HCT116 (cell line): ENCODE measurements around the gene CCL1.

Experiments
- CBX3 ChIP-seq: IDR thresholded peaks from 2 replicates; pipeline ENCODE4 v1.6.1; 2012; ENCODE audit warnings: low read depth
- CEBPB ChIP-seq: IDR thresholded peaks from 2 replicates; pipeline ENCODE4 v1.6.1; 2012; ENCODE audit warnings: low read depth
- EZH2 ChIP-seq: fragments of 200-600 bp; sonication (generic); IDR thresholded peaks from 2 replicates; pipeline ENCODE4 v1.6.1; 2017; ENCODE audit warnings: antibody characterized with exemption, mixed run types
- EZH2phosphoT487 ChIP-seq: fragments of 200-600 bp; IDR thresholded peaks from 2 replicates; pipeline ENCODE4 v1.6.1; 2018; ENCODE audit warnings: antibody characterized with exemption, borderline replicate concordance
- POLR2A ChIP-seq: IDR thresholded peaks from 2 replicates; pipeline ENCODE4 v1.7.0; 2011; ENCODE audit warnings: borderline replicate concordance; ENCODE audit not compliant: insufficient read depth, insufficient read length; ENCODE audit errors: extremely low read depth
- POLR2AphosphoS5 ChIP-seq: IDR thresholded peaks from 2 replicates; pipeline ENCODE4 v1.6.1; 2011; ENCODE audit warnings: mild to moderate bottlenecking, low read depth, low read length, moderate library complexity
- RAD21 ChIP-seq: IDR thresholded peaks from 2 replicates; pipeline ENCODE4 v1.6.1; 2012; ENCODE audit warnings: low read depth, mild to moderate bottlenecking
- SIN3A ChIP-seq: IDR thresholded peaks from 2 replicates; pipeline ENCODE4 v1.6.1; 2012; ENCODE audit warnings: low read depth
- SRF ChIP-seq: IDR thresholded peaks from 2 replicates; pipeline ENCODE4 v1.6.1; 2012; ENCODE audit warnings: low read depth
- TF ChIP-seq, protein P1 (sequence below), 3 experiments: fragments of 200-600 bp in 1 of 3; sonication (generic) in 1 of 3; IDR thresholded peaks in 2 of 3; conservative IDR thresholded peaks in 1 of 3; 2 replicates each; pipeline ENCODE4 v1.5.1; 2012 to 2017; ENCODE audit warnings: low read depth in 2 of 3, low read length in 2 of 3, antibody characterized with exemption in 1 of 3, borderline replicate concordance in 1 of 3, control low read depth in 1 of 3, mild to moderate bottlenecking in 1 of 3, mixed read lengths in 1 of 3, mixed run types in 1 of 3, moderate library complexity in 1 of 3; ENCODE audit not compliant: insufficient read depth in 1 of 3
- TF ChIP-seq, protein P2 (sequence below): IDR thresholded peaks from 2 replicates; pipeline ENCODE4 v1.6.1; 2011; ENCODE audit warnings: mild to moderate bottlenecking, low read length, moderate library complexity; ENCODE audit not compliant: insufficient replicate concordance; ENCODE audit errors: extremely low read depth
- TF ChIP-seq, protein P3 (sequence below): IDR thresholded peaks from 2 replicates; pipeline ENCODE4 v1.6.1; 2012
- TF ChIP-seq, protein P4 (sequence below): IDR thresholded peaks from 2 replicates; pipeline ENCODE4 v1.6.1; 2012; ENCODE audit warnings: low read depth

DNA sequence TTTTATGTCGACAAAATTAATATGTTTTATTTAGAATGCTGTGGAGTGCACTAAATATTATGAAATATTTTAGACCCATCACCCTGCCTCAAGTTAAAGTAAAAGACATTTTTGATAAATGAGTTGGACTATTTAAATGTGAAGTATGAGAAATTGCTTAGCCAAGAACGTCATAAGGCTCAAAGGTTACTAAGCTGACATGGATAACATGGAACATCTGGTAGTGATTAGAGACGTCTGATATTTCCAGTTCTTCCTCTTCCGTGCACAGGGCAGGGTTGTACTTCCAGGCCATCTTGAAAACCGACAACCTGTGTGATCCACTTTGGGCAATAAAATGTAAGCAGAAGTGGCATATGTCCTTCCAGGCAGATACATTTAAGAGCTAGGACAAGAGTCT is 51.0 kb downstream of the CCL1 start:
- TF ChIP-seq, protein P1, sequence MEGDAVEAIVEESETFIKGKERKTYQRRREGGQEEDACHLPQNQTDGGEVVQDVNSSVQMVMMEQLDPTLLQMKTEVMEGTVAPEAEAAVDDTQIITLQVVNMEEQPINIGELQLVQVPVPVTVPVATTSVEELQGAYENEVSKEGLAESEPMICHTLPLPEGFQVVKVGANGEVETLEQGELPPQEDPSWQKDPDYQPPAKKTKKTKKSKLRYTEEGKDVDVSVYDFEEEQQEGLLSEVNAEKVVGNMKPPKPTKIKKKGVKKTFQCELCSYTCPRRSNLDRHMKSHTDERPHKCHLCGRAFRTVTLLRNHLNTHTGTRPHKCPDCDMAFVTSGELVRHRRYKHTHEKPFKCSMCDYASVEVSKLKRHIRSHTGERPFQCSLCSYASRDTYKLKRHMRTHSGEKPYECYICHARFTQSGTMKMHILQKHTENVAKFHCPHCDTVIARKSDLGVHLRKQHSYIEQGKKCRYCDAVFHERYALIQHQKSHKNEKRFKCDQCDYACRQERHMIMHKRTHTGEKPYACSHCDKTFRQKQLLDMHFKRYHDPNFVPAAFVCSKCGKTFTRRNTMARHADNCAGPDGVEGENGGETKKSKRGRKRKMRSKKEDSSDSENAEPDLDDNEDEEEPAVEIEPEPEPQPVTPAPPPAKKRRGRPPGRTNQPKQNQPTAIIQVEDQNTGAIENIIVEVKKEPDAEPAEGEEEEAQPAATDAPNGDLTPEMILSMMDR (IDR thresholded peaks at IDR 0.05 in 2 of 3, conservative IDR thresholded peaks at IDR 0.05 in 1 of 3; ENCODE audit: borderline replicate concordance in 1 of 3, insufficient read depth in 1 of 3, low read depth in 2 of 3, low read length in 2 of 3) = no peak
- TF ChIP-seq SRF (no peak), SIN3A (no peak), RAD21 (no peak), CEBPB (no peak), POLR2A (no peak), POLR2AphosphoS5 (no peak), EZH2 (no peak), EZH2phosphoT487 (no peak), CBX3 (no peak)
- TF ChIP-seq, protein P2, sequence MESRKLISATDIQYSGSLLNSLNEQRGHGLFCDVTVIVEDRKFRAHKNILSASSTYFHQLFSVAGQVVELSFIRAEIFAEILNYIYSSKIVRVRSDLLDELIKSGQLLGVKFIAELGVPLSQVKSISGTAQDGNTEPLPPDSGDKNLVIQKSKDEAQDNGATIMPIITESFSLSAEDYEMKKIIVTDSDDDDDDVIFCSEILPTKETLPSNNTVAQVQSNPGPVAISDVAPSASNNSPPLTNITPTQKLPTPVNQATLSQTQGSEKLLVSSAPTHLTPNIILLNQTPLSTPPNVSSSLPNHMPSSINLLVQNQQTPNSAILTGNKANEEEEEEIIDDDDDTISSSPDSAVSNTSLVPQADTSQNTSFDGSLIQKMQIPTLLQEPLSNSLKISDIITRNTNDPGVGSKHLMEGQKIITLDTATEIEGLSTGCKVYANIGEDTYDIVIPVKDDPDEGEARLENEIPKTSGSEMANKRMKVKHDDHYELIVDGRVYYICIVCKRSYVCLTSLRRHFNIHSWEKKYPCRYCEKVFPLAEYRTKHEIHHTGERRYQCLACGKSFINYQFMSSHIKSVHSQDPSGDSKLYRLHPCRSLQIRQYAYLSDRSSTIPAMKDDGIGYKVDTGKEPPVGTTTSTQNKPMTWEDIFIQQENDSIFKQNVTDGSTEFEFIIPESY = no peak
- TF ChIP-seq, protein P3, sequence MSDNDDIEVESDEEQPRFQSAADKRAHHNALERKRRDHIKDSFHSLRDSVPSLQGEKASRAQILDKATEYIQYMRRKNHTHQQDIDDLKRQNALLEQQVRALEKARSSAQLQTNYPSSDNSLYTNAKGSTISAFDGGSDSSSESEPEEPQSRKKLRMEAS = no peak
- TF ChIP-seq, protein P4, sequence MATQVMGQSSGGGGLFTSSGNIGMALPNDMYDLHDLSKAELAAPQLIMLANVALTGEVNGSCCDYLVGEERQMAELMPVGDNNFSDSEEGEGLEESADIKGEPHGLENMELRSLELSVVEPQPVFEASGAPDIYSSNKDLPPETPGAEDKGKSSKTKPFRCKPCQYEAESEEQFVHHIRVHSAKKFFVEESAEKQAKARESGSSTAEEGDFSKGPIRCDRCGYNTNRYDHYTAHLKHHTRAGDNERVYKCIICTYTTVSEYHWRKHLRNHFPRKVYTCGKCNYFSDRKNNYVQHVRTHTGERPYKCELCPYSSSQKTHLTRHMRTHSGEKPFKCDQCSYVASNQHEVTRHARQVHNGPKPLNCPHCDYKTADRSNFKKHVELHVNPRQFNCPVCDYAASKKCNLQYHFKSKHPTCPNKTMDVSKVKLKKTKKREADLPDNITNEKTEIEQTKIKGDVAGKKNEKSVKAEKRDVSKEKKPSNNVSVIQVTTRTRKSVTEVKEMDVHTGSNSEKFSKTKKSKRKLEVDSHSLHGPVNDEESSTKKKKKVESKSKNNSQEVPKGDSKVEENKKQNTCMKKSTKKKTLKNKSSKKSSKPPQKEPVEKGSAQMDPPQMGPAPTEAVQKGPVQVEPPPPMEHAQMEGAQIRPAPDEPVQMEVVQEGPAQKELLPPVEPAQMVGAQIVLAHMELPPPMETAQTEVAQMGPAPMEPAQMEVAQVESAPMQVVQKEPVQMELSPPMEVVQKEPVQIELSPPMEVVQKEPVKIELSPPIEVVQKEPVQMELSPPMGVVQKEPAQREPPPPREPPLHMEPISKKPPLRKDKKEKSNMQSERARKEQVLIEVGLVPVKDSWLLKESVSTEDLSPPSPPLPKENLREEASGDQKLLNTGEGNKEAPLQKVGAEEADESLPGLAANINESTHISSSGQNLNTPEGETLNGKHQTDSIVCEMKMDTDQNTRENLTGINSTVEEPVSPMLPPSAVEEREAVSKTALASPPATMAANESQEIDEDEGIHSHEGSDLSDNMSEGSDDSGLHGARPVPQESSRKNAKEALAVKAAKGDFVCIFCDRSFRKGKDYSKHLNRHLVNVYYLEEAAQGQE = no peak
